ENCODE measurements around the gene YDJC. TPM values are rescaled to one million over a fixed set of nuclear protein-coding genes. Genes with fewer than 3 reads are reported as not detected.
"Not testable (repeated sequence)": the region's sequence is repeated elsewhere in the genome, so short reads cannot be mapped to it uniquely, and the experiment has no call there.

The YDJC gene
- 1 to 10 TPM; 2.4 to 5.4 (median 3.3) TPM for total RNA-seq
- 1 to 10 TPM; 3.6 to 5.8 (median 4.0) TPM for polyA plus RNA-seq
- long read RNA-seq, donor 1, partial matches to known transcripts = 2 of 8 reads
- long read RNA-seq, donor 1, other reads (novel, unspliced or antisense) = 0 of 8 reads
- long read RNA-seq, donor 2, partial matches to known transcripts = 3 of 10 reads
- long read RNA-seq, donor 2, other reads (novel, unspliced or antisense) = 0 of 10 reads

GRCh38 chr22:21629255-21630149 lies at the start of gene YDJC:
YDJC (minus strand) TSS chr22:21630022; CDS start chr22:21630014, 8 bp downstream.
- peak; percentile 19 for TF ChIP-seq CTCF (IDR thresholded peaks at IDR 0.05)

GRCh38 chr22:21679383-21679782 lies 49.6 kb upstream of the YDJC start:
- ATAC-seq = no peak

More at GRCh38 chr22:21629255-21630149, at the start of gene YDJC:
- Histone ChIP-seq H3K36me3 (ENCODE audit: insufficient read depth in 1 of 2, low read depth in 1 of 2) (no peaks in the 10 kb centered on the region), H3K27me3 (ENCODE audit: insufficient read depth in 3 of 3, low read length in 2 of 3) (no peaks in the 10 kb centered on the region), H3K4me1 (peaks cover 3% of the 10 kb centered on the region), H3K27ac (peak within 1 kb of the TSS; percentile 25), H3K4me3 (peak within 1 kb of the TSS; percentile 86), H3K9me3 (no peaks in the 10 kb centered on the region)
- intact Hi-C loops (cut with DNase I) = loop anchor here in 1 of 2 donors (5.0 kb wide), 1 partner anchor 37 kb away; no protein-coding TSS in a partner anchor
- DNase-seq = peak; percentile 93 to 97
- peak; percentile 94 to 98 (median 98) for ATAC-seq
- WGBS, 3 donors = 1 to 3% (median 3%) methylated on average over 78 to 93 of the region's 93 CpGs

GRCh38 chr22:21678842-21679241 lies 49.0 kb upstream of the YDJC start:
- H3K36me3 ChIP-seq (ENCODE audit: insufficient read depth in 1 of 2, low read depth in 1 of 2) = peaks cover 0 to 56% of the 10 kb centered on the region in 2 donors
- H3K4me3 ChIP-seq; H3K4me1 ChIP-seq; intact Hi-C loops (cut with DNase I); H3K9me3 ChIP-seq; H3K27me3 ChIP-seq (ENCODE audit: insufficient read depth in 3 of 3, low read length in 2 of 3); DNase-seq; H3K27ac ChIP-seq; ATAC-seq: not testable (repeated sequence)
- 96 to 99% (median 97%) methylated on average over 11 to 12 of the region's 12 CpGs for WGBS, 3 donors

More at GRCh38 chr22:21679383-21679782, 49.6 kb upstream of the YDJC start:
- Histone ChIP-seq H3K9me3 (no peaks in the 10 kb centered on the region), H3K27me3 (ENCODE audit: insufficient read depth in 3 of 3, low read length in 2 of 3) (no peaks in the 10 kb centered on the region), H3K36me3 (ENCODE audit: insufficient read depth in 1 of 2, low read depth in 1 of 2) (peaks cover 0 to 53% of the 10 kb centered on the region in 2 donors), H3K27ac (no peak overlapping the region), H3K4me1 (no peaks in the 10 kb centered on the region), H3K4me3 (no peak overlapping the region)
- no peak for TF ChIP-seq CTCF (IDR thresholded peaks at IDR 0.05)
- DNase-seq = no peak
- WGBS, 3 donors = 83 to 100% (median 97%) methylated on average over 4 of the region's 4 CpGs
- intact Hi-C loops (cut with DNase I) = no loop called here

GRCh38 chr22:21677606-21678443 lies 48.0 kb upstream of the YDJC start:
- Histone ChIP-seq H3K9me3 (no peaks in the 10 kb centered on the region), H3K36me3 (ENCODE audit: insufficient read depth in 1 of 2, low read depth in 1 of 2) (peaks cover 2 to 56% of the 10 kb centered on the region in 2 donors), H3K4me1 (no peaks in the 10 kb centered on the region), H3K4me3 (no peak overlapping the region), H3K27me3 (ENCODE audit: insufficient read depth in 3 of 3, low read length in 2 of 3) (no peaks in the 10 kb centered on the region), H3K27ac (no peak overlapping the region)
- ATAC-seq (no peak), DNase-seq (no peak)
- TF ChIP-seq CTCF (IDR thresholded peaks at IDR 0.05) = no peak
- intact Hi-C loops (cut with DNase I) = no loop called here
- 87 to 90% (median 90%) methylated on average over 15 of the region's 15 CpGs for WGBS, 3 donors
